Measurements from ENCODE around the gene LYL1.

Gene LYL1

DNA sequence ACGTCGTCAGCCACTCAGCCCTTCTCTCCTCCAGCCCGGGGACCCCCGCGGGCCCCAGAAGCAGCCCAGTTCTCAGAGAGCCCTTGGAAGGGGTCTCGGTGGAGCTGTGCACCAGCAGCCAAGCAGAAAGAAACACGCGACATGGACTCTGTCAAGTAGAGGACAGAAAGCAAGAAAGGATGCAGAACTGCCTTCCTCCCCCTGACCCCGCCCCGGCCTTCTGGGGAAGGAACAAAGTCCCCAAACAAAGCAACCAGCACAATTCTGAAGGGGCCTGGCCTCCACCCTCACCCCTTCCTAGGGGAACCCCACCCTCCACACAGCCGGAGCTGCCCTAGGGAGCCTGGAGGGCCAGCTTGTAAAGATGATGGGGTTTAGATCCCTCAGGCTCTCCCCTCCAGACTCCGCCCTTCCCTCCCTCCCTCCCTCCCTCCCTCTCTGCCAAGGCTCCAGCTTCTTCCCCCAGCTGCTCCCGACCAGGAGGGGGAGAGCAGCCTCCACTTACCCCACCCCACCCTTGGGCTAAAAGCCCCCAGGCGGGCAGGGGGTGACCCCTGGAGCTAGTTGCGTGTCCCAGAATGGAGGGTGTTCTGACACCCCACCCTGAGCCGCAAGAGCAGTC is 7.8 kb downstream of the LYL1 start:
- Histone ChIP-seq H2AFZ (ENCODE audit: low read depth) (no peak overlapping the region), H3K27me3 (ENCODE audit: insufficient read depth, low read depth) (peaks cover 49% of the 10 kb centered on the region), H3K36me3 (ENCODE audit: insufficient read depth) (no peaks in the 10 kb centered on the region), H4K20me1 (ENCODE audit: insufficient read depth) (no peaks in the 10 kb centered on the region), H3K9ac (no peak overlapping the region), H3K4me3 (IDR thresholded peaks at IDR 0.05; ENCODE audit: insufficient read depth, low read depth, low read length) (no peak overlapping the region), H3K79me2 (ENCODE audit: insufficient read depth, low read depth) (no peaks in the 10 kb centered on the region), H3K4me1 (ENCODE audit: low read depth, poor library complexity, severe bottlenecking) (peaks cover 29% of the 10 kb centered on the region), H3K27ac (no peak overlapping the region), H3K4me2 (peak overlapping the region; percentile 26; the same call in 1 of the 2 replicates)
- TF ChIP-seq, protein P1, sequence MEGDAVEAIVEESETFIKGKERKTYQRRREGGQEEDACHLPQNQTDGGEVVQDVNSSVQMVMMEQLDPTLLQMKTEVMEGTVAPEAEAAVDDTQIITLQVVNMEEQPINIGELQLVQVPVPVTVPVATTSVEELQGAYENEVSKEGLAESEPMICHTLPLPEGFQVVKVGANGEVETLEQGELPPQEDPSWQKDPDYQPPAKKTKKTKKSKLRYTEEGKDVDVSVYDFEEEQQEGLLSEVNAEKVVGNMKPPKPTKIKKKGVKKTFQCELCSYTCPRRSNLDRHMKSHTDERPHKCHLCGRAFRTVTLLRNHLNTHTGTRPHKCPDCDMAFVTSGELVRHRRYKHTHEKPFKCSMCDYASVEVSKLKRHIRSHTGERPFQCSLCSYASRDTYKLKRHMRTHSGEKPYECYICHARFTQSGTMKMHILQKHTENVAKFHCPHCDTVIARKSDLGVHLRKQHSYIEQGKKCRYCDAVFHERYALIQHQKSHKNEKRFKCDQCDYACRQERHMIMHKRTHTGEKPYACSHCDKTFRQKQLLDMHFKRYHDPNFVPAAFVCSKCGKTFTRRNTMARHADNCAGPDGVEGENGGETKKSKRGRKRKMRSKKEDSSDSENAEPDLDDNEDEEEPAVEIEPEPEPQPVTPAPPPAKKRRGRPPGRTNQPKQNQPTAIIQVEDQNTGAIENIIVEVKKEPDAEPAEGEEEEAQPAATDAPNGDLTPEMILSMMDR (conservative IDR thresholded peaks at IDR 0.05; ENCODE audit: low read depth, low read length), result no peak

DNA sequence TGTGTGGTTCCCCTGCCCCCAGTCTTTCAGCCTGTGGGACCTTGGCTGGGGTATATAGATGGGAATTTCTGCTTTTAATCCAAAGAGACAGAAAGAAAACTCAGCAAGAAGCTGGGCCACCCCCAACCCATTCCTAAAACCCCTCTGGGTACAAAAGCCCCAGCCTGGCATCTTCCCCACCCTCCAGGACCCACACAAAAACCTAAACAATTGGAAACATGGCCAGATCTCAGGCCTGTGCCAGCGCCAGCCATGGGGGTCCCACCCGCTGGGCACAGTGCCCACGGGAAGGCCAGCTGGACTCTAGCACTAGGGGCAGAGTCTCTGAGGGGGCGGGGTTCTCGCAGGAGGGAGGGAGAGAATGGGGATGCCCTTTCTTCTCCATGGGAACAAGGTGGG is 8.6 kb downstream of the LYL1 start:
- Histone ChIP-seq H3K27me3 (ENCODE audit: insufficient read depth, low read depth) (peaks cover 44% of the 10 kb centered on the region), H4K20me1 (ENCODE audit: insufficient read depth) (no peaks in the 10 kb centered on the region), H3K4me3 (IDR thresholded peaks at IDR 0.05; ENCODE audit: insufficient read depth, low read depth, low read length) (no peak overlapping the region), H3K4me2 (no peak overlapping the region; the same call in 1 of the 2 replicates), H2AFZ (ENCODE audit: low read depth) (no peak overlapping the region), H3K4me1 (ENCODE audit: low read depth, poor library complexity, severe bottlenecking) (peaks cover 29% of the 10 kb centered on the region), H3K27ac (no peak overlapping the region), H3K9ac (no peak overlapping the region), H3K79me2 (ENCODE audit: insufficient read depth, low read depth) (no peaks in the 10 kb centered on the region), H3K36me3 (ENCODE audit: insufficient read depth) (no peaks in the 10 kb centered on the region)
- TF ChIP-seq, protein P1 (conservative IDR thresholded peaks at IDR 0.05; ENCODE audit: low read depth, low read length), result peak; percentile 59

- Histone ChIP-seq H3K9ac (no peak overlapping the region), H3K4me1 (ENCODE audit: low read depth, poor library complexity, severe bottlenecking) (peaks cover 29% of the 10 kb centered on the region), H3K4me3 (IDR thresholded peaks at IDR 0.05; ENCODE audit: insufficient read depth, low read depth, low read length) (no peak overlapping the region), H4K20me1 (ENCODE audit: insufficient read depth) (no peaks in the 10 kb centered on the region), H3K27ac (no peak overlapping the region), H3K4me2 (no peak overlapping the region; the same call in 1 of the 2 replicates), H2AFZ (ENCODE audit: low read depth) (no peak overlapping the region), H3K36me3 (ENCODE audit: insufficient read depth) (no peaks in the 10 kb centered on the region), H3K79me2 (ENCODE audit: insufficient read depth, low read depth) (no peaks in the 10 kb centered on the region), H3K27me3 (ENCODE audit: insufficient read depth, low read depth) (peaks cover 38% of the 10 kb centered on the region)
- TF ChIP-seq, protein P1 (conservative IDR thresholded peaks at IDR 0.05; ENCODE audit: low read depth, low read length), result peak; percentile 93
These were observed 9.1 kb downstream of the LYL1 start for GRCh38 chr19:13093407-13094105.

DNA sequence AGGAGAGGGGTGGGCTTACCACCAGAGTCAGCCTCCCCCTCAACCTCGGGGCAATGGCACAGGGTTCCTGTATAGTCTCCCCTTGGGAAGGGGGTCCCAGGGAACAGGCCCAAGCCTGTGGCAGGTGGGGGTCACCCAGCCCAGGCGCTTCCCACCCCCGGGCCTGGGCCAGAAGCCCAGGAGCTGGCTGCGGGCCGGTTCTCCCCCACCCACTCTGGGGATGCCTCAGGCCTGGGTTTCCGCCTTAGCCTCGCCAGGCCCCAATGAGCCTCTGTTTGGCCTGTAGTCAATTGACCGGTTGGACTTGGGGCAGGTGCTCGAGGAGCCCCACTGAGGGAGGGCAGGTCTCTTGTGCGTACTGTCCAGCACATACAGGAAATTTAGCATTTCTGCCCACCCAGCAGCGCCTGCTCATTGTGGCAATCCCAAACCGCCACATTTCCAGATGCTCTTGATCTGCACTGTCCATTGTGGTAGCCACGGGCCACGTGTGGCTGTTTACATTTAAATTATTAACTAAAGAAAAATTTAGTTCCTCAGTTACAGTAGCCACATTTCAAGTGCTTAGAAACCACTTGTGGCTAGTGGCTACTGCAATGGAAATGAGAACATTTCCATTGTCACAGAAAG is 9.9 kb downstream of the LYL1 start:
- H3K27me3 ChIP-seq (ENCODE audit: insufficient read depth, low read depth), result peaks cover 34% of the 10 kb centered on the region
- no peak overlapping the region for H3K4me3 ChIP-seq (IDR thresholded peaks at IDR 0.05; ENCODE audit: insufficient read depth, low read depth, low read length)
- peaks cover 29% of the 10 kb centered on the region for H3K4me1 ChIP-seq (ENCODE audit: low read depth, poor library complexity, severe bottlenecking)
- no peak overlapping the region for H2AFZ ChIP-seq (ENCODE audit: low read depth)
- H3K79me2 ChIP-seq (ENCODE audit: insufficient read depth, low read depth), result no peaks in the 10 kb centered on the region
- no peak overlapping the region for H3K27ac ChIP-seq
- H3K36me3 ChIP-seq (ENCODE audit: insufficient read depth), result no peaks in the 10 kb centered on the region
- H3K9ac ChIP-seq, result no peak overlapping the region
- TF ChIP-seq, protein P1 (conservative IDR thresholded peaks at IDR 0.05; ENCODE audit: low read depth, low read length), result no peak
- H3K4me2 ChIP-seq, result no peak overlapping the region
- no peaks in the 10 kb centered on the region for H4K20me1 ChIP-seq (ENCODE audit: insufficient read depth)
